Measurements from ENCODE around the gene PNPLA8.

The PNPLA8 gene

DNA sequence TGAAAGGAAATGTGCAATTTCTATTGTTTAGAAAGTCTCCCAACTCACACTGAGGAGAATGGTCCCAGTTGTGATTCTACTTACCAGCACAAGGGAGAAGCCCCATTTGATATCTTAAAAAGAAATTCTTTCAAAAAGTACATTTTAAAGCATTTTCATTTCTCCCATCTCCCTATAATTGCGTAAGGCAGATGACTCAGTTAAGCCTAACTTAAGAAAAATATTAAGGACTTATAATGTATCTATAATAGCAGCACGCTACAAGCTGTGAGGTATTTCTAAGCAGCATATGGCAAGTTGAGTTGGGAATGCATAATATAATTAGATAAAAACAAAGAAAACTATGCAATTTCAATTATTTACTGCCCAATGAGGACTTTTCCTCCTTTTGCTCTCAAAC is 61.2 kb downstream of the PNPLA8 start:
- DNase-seq: no peak

DNA sequence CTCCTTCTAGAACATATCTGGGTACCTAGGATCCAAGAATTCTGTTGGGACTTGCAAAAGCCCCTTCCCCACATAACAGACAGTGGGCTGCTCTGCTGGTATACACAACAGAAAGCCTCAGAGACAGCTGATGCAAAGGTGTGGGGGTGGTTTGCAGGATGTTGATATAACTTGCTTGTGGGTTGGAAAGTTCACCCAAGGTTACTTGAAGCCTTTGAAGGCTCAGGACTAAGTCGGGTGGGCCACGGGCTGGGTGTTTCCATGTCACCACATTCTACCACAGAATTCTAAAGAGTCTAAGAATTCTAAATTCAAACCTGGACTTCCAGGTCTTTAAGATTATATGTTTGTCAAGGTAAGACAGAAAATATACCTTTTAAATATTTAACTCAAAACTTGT is 62.3 kb downstream of the PNPLA8 start:
- DNase-seq: peak; percentile 6

DNA sequence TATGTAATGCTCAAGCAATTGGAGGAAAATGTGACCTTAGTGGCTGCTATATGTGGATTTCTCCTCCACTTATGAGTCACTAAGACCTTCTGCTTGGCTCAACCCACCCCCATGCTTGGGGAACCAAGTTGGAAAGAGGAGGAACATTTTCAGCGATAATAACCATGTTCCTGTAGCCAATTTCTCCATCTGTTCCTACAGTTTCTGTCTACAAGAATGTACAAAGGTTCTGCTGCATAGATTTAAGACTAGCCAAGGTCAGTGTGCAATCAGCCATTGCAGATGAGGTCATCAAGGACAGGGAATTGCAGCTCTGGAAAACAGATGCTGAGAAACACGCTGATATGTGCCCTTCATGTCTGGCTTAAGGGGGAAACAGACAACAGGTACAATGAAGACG is 64.1 kb downstream of the PNPLA8 start:
- DNase-seq: no peak

DNA sequence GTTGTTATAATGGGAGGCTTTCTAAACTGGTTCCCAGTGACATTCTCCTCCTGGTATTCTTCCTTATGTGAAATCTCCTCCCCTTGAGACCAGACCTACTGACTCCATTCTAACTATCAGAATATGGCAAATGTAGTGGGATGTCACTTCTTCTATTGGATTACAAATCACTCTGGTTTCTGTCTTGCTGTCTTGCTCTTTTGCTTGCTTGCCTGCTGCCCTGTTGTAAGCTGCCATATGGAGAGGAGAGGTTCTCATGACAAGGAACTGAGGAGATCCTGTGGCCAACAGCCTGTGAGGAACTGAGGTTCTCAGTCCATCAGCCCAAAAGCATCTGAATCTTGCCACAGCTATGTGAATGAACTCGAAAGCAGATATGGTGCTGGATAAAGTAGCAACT is 65.0 kb downstream of the PNPLA8 start:
- no peak for DNase-seq

DNA sequence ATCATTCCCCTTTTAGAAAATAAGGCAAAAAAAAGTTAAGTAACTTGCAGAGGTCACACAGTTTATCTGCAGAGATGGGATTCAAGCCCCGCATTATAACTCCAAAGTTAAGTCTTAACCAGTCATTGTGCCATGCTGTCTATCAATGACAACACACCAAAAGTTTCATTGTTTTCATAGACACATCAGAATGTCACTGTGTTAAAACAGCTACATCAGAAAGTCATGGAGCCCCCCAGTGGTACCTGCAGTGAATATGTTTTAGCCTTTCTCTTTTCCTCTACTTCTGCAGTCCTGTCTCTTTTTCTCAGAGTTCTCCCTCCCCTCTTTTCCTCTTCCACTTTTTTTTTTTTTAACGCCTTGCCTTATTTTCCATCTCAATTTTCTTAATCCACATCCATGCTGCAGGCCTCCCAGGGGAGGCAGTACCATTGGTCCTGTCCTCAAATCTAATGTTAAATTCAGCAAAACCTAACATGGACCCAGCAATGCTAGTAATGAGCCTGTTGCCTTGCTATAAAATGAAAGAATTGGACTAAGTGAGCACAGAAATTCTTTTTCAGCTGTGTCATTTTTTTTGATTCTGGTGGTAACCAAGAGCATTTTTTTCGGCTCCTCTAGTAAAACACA is 65.9 kb downstream of the PNPLA8 start:
- DNase-seq: peak; percentile 12

DNA sequence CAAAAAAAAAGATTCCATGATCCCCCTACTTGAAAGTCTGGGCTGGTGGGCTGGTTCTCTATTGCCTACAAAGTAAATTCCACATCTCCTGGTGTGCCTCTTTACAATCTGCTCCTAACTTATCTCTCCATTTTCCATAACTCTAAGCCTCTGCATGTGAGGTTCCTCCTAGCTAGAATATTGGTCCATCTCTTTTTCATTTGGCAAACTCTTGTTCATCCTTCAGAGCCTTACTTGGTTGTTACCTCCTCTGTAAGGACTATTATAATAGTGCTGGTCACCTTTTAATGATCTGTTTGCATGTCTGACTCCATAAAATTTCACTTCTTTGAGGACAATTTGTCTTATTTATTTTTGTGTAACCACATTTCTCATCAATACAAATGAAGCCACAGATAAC is 68.1 kb downstream of the PNPLA8 start:
- DNase-seq: no peak

DNA sequence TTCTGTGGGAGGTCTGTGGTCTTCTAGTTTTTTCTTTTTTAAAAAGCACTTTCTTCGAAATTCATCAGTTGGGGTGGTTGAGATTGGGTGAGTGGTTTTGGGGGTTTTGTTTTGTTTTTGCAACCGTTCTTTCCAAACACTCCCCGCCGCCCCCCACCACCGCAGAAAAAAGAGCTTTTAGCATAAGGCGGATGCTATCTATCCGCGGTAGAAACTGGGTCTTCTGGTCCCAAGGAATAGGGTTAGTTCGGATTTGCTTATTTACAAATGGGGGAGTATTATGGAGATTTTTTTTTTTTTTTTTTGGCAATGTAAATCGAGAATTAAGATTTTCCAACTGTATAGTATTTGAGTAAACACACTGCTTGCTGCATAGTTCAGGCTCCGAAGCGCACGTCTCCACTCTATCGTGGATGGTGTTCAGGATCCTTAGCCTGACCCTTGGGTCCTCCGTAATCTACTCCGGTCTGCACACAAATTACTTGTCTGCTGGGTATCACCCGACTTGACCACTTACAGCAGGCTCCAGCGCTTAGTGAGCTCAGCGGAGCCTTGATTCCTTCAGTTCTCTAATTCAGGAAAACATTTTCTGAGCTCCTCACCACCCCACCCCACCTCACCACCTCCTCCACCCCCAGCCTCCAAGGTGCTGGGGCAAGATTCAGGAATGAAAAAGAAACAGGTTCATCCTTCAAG is 68.9 kb downstream of the PNPLA8 start:
- no peak for DNase-seq

DNA sequence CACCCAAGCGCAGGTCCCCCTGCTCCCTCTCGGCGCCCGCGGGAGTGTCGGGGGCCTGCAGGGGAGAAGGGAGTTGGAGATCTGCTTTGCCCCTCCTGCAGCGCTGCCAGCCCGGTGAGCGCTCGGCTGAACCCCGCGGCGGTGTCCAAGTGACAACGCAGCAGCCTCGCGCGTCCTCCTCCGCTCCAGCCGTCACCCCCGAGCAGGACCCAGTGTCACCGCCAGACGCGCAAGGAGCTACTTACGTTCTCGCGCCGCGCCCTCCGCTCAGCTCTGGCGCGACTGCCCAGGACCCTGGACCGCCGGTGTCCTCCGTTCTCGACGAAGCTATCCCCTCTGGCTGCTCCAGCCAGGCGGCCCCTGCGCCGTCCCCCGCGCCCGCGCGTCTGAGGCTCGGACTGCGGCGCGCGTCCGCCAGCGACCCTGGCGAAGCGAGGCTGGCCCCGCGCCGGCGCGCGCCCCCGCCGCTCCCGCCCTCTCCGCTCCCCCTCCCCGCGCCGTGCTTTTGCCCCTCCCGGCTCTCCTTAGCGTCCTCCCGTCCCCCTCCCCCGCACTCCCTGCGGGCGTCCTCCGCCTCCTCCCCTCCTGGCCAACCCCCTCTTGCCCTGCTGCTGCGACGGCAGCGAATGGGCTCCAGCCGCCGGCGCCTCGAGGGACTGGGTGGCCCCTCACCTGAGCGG is 69.8 kb downstream of the PNPLA8 start, which contains the start of gene NRCAM:
NRCAM (minus strand) TSS at position 439 of the 680 bp plus-strand sequence. CDS start 216,372 bp downstream, outside the sequence.
- peak; percentile 7 for DNase-seq

DNA sequence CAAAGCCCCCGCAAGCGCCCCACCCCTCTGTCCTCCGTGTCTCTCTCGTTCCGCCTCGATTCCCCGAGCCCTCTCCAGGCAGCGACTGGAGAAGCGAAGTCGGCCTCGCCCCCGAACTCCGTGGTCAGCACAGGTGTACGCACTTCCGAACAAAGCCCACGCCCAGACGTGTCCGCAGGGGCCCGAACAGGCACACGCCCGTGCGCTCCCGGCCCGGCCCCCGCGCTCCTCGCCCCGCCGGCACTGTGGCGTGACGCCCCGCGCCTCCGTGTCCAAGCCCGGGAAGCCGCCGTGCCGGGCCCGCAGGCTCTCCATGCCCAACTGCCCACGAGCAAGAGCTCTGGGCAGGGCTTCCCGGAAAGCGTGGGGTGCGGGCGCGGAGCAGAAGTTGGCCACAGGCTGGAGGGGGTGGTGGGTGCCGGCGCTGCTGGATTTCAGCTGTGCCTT is 70.4 kb downstream of the PNPLA8 start:
- DNase-seq: no peak

DNA sequence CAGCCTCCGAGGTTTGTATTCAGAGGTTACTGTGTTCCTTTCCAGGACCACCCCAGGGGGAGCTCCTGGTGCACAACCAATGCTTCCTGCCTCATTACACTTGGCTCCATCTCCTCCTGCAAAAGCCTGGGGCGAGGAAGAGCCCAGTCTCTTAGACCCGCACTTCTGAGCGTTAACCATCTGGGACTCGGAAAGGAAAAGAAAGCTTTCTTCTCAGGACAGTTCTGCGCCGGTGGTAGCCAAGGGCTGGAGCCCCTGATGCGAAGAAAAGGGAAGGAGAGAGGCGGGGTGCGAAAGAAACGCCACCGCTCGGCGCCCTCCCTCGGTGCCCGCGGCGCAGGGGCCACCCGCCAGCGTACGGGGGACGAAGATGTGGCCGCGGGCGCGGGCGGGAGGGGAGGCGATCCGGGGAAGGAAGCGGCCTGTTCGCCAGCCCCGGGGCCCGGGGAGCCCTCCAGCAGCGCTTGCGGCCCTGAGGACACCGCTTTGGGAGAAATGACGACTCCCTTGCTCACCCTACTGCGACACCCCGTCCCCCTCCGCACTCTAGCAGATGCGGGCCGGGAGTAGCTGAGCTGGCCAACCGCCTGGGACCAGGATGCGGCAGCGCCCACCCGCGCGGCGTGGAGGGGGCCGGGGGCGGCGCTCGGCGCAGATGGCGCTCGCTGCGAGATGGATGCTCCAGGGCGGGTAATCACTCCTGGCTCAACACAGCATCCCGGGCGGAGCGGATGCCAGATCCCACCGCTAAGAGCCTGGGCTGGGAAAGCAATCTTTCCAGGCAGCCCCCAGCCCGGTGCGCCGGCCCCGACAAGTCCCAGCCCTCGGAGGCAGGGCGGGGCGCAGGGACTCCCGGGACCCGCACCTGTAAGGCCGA is 71.0 kb downstream of the PNPLA8 start:
- DNase-seq: peak; percentile 2

DNA sequence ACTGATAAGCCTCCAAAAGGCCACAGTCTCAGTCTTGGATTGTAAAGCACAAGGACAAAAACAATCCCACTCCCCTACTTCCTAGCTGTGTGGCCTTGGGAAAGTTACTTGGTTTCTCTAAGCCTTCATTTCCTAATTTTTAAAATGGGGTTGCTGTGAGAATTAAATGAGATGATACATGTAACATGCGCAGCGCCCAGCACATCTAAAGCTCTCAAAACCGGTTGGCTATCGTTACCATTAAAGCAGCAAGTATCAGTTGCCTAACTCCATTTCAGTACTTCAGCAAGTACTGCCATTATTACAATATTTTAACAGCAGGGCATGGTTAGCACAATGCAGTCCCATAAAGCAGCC is 71.6 kb downstream of the PNPLA8 start:
- no peak for DNase-seq

DNA sequence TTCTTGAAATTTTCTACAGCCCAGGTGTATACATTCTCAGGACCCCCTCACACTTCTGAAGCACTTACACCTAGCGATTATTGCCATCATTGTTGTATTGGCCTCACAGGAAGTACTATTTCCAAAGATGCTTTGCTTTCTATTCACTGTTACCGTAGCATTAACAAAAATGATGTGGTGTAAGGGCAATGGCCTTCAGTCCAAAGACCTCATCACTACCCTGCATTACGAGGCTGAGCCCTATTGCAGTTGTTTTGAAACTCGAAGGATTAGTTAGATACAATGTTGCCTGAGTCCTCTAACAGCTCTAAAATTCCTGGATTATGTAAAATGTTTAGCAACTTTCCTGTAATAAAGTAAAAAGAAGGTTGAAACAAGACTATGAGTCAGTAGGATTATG is 72.6 kb downstream of the PNPLA8 start:
- DNase-seq: no peak

DNA sequence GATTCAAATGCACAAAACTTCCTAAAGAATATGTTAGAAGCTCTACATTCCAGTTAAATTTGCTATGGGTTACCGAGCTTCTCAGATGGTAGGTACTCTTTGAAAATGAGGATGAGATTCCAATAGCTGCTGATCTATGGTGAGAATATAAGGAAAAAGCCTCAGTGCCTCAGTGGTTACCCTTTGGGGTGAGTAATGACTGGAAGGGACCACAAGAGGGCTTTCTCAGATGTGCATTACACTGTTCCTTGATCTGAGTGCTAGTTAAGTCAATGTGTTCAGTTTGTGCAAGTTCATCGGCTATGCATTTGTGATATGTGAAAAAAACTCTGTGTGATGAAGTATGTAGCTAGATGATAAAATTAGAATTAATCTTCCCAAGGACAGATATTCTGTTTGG is 73.2 kb downstream of the PNPLA8 start:
- DNase-seq: no peak

DNA sequence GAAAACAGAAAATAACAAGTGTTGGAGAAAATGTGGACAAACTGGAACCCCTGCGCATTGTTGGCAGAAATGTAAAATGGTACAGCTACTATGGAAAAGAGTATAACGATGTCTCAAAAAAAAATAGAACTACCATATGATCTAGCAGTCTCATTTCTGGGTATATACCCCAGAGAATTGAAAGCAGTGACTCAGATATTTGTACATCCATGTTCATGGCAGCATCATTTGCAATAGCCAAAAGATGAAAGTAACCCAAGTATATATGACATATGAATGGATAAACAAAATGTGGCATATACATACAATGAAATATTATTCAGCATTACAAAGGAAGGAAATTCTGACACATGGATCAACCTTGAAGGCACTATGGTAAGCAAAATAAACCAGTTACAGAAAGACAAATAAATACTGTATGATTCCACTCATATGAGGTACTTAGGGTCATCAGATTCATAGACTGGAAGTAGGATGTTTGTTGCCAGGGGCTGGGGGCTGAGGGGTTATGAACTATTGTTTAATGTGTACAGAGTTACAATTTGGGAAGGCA is 74.6 kb downstream of the PNPLA8 start:
- no peak for DNase-seq

DNA sequence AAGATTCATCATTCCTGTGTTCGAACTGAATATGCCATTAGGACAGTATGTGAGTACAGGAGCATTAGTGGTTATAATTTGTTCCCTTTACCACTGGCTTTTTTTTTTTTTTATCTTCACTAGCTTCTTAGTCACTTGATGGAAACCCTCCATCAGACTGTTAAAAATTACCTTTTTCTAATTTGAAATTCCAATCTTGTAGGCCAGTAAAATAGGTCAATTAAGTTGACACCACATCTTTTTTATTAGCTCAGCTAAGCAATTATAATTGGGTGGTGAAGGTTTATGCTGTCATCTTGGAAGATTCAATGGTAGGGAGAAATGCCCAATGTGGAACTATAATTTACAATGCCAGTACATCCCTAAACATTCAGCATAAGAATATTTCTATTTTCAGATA is 75.8 kb downstream of the PNPLA8 start:
- no peak for DNase-seq

DNA sequence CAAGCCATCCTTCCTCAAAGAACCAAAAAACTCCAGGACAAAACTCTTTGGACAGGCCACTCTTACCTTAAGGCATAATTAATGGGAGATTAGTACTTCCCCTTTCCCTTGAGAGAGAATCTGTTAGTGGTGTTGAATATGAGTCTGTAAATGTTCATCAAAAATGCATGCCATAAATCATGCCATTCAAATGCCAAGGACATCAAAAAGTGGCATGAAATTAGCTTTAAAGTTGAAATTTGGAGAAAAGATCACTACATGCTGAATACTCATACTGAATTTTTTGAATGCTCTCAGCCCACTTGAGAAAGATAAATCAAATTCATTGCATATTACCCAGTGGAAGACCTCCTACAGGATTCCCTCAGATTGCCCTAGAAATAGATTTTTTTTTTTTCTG is 76.4 kb downstream of the PNPLA8 start:
- DNase-seq: no peak

DNA sequence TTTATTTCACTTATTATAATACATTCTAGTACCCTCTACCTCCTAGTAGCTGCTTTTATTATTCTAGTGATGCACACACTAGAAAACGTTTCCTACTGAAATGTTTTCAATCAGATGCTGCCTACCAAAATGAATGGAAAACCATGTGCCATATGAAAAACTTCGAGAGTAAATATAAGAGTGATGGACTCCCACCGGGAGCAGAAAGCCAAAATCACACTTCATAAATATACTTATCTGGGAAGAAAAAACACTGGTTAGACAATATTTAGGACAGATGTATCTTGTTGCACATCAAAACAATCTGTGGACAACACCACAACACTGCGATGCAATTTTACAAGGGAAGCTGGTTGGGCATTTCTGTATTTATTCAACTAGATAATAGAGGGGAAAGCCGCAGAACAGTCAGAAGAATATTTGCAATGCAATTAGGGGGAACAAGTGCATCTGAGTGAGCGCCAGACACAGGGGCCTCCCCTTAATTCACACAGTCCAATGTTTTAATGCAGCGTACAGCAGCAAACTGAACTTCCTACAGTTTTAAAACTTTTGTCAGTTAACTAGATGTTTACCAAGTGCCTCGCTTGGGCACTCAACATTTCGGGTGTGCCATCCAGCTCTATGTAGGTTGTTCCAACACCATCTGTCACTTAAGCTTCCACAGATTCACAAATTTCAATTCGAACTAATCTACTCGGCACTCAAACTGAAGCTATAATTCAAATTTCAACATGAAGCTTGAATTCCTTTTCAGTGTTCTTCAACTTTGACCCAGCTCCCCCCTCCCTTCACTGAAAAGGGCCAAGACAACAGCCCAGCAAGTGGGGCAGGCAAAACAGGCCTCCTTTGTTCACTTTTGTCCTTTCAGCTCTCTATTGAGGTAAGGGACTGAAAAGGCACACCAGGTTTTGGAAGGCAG is 77.1 kb downstream of the PNPLA8 start:
- no peak for DNase-seq

DNA sequence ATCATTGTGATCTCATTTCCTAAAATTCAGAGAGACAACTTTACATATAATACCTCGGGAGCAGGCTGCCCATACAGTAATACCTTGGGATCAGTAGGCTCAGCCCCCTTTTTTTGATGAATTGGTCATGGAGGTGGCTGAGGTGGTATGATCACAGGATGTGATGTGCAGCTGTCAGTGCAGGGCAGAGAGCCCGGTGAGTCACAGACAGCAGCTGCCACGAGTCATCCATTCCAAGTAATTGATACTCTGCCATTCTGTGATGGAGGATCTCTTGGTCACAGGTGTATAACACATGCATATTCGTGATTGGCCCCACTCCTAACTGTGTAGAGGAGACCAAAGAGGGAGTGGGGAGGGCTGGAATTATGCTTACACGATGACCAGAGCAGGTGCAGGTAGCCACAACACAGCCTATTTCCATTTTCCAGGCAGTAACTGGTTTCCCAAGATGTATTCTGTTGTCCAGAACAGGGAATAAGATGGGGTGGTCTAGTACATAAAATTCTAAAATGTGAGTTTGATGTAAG is 83.8 kb downstream of the PNPLA8 start:
- DNase-seq: no peak

DNA sequence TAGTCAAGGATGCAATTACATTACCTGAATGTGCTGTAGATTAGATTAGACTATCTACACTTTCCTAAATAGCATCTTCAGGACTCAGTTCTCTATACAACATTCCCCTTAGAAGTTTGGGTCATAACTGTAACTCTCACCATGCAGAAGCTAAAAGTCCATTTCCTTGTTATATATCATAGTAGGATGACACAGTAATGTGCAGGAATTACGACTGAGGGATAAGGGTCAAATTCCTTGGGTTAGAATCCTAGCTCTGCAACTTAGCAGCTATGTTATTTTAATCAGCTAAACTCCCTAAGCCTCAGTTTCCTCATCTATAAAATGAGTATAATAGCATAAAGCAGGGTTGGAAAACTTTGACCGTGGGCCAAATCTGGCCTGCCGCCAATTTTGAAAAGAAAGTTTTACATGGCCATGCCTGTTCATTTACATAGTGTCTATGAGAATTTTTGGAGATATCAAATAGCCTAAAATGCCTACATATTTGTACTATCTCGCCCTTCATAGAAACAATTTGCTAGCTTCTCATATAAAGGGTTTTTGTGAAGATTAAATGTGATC is 84.5 kb downstream of the PNPLA8 start:
- DNase-seq: no peak

DNA sequence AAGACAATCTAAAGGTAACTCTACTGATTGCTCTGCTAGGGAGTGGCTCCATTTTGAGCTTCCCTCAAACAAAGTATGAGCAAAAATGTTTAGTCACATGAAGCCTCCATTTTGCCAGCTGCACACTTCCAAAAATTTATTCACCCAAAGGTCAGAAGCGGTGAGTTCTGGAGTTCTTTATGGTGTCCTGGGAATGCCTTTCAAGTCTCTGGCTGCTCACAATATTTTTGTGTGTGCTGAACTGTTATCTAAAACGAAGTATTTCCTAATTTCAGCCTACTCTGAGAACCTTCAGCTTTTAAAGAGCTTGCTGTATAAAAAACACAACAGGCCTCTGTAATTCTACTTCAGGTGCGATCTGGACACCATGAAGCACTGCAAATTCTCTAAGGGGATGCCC is 85.3 kb downstream of the PNPLA8 start:
- DNase-seq: no peak

DNA sequence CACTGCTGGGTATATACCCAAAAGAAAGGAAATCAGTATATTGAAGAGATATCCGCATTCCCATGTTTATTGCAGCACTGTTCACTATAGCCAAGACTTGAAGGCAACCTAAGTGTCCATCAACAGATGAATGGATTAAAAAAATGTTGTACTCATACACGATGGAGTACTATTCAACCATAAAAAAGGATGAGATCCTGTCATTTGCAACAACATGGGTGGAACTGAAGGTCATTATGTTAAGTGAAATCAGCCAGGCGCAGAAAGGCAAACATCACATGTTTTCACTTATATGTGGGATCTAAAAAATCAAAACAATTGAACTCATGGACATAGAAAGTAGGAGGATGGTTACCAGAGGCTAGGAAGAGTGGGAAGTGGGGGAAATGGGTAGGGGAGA is 89.0 kb downstream of the PNPLA8 start:
- DNase-seq: no peak

All from CD4-positive, alpha-beta T cell treated with Interleukin-6 for 4 hours (primary cell).